Activated CD4-positive, alpha-beta memory T cell treated with anti-CD3 and anti-CD28 coated beads for 36 hours (primary cell): ENCODE data around the gene OR6F1. TPM values are rescaled to one million over a fixed set of nuclear protein-coding genes. Genes with fewer than 3 reads are reported as not detected.
A peak's percentile ranks its signal among the peaks of the same experiment; 100 is the strongest.
"Not testable (repeated sequence)": the region's sequence is repeated elsewhere in the genome, so short reads cannot be mapped to it uniquely, and the experiment has no call there.

Experiments
- CTCF ChIA-PET: fragments of 350-600 bp; sonication (Branson Sonifier 250); formaldehyde crosslinking; loops from one replicate; lab custom pipeline; 2021; ENCODE audit warnings: antibody characterized with exemption, inconsistent platforms; lab: Charles Lee
- POLR2A ChIA-PET: fragments of 350-600 bp; sonication (Branson Sonifier 250); formaldehyde crosslinking; loops from one replicate; lab custom pipeline; 2021; ENCODE audit warnings: antibody characterized with exemption; lab: Charles Lee
- DNase-seq: peaks from one replicate; pipeline ENCODE4 v3.0.0-alpha.2; 2020
- H3K27ac Mint-ChIP-seq: one replicate; pipeline ENCODE4 v1.8.0; 2021; ENCODE audit warnings: mixed read lengths
- H3K27me3 Mint-ChIP-seq: one replicate; pipeline ENCODE4 v1.8.0; 2021; ENCODE audit warnings: mixed read lengths
- H3K36me3 Mint-ChIP-seq: one replicate; pipeline ENCODE4 v1.8.0; 2021; ENCODE audit warnings: mixed read lengths
- H3K4me1 Mint-ChIP-seq: one replicate; pipeline ENCODE4 v1.8.0; 2021; ENCODE audit warnings: low read depth, mixed read lengths
- H3K4me3 Mint-ChIP-seq: one replicate; pipeline ENCODE4 v1.8.0; 2021; ENCODE audit warnings: mild to moderate bottlenecking, mixed read lengths
- H3K9me3 Mint-ChIP-seq: one replicate; pipeline ENCODE4 v1.8.0; 2021; ENCODE audit warnings: mixed read lengths
- intact Hi-C: fragments of 100-400 bp; cut with micrococcal nuclease; formaldehyde crosslinking; loops from one replicate; pipeline ENCODE4 v1.15.1; 2023
- total RNA-seq, 2 experiments: library from RNA; stranded (reverse); gene quantifications; one replicate each; pipeline ENCODE4 v1.2.3, GENCODE V29; 2021

OR6F1 gene
- total RNA-seq, 2 experiments from 2014 or later = not detected

DNA sequence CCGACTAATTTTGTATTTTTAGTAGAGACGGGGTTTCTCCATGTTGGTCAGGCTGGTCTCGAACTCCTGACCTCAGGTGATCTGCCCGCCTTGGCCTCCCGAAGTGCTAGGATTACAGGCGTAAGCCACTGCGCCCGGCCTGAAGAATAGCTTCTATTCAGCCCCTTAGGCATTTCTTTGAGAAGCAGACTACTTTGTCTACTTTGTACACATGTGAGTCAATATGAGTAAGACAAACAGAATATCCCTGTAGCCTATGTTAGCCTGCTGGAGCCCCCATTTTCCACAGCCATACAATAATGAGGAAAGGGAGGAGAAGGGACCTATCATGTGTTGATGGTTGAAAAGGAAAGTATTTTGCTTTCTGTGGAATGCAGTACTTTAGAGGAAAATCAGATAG lies 5.8 kb downstream of the OR6F1 start:
- H3K4me3 Mint-ChIP-seq, H3K36me3 Mint-ChIP-seq, POLR2A ChIA-PET, H3K27me3 Mint-ChIP-seq, H3K9me3 Mint-ChIP-seq, H3K4me1 Mint-ChIP-seq, CTCF ChIA-PET, DNase-seq, intact Hi-C loops, H3K27ac Mint-ChIP-seq: not testable (repeated sequence)

DNA sequence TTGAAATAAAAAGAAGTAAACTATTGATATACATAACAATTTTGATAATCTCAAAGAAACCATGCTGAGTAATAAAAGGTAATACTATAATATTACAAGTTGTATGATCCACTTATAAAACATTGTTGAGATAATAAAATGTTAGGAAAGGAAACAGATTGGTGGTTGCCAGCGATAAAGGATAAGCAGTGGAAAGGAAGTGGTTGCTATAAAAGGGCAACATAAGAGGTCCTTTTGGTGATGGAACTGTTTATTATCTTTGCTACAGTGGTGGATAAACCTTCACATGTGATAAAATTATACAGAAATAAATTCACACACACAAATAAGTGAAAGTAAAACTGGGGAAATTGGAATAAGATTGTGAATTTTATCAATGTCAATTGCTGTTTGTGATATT lies 15.1 kb downstream of the OR6F1 start:
- DNase-seq = no peak
- H3K27ac Mint-ChIP-seq = no peak overlapping the region
- H3K4me1 Mint-ChIP-seq = peaks cover 2% of the 10 kb centered on the region
- no peaks in the 10 kb centered on the region for H3K36me3 Mint-ChIP-seq
- H3K9me3 Mint-ChIP-seq = peaks cover 3% of the 10 kb centered on the region
- no peak overlapping the region for H3K4me3 Mint-ChIP-seq
- CTCF ChIA-PET = no interaction called here
- H3K27me3 Mint-ChIP-seq = no peaks in the 10 kb centered on the region
- intact Hi-C loops = no loop called here
- POLR2A ChIA-PET = no interaction called here

DNA sequence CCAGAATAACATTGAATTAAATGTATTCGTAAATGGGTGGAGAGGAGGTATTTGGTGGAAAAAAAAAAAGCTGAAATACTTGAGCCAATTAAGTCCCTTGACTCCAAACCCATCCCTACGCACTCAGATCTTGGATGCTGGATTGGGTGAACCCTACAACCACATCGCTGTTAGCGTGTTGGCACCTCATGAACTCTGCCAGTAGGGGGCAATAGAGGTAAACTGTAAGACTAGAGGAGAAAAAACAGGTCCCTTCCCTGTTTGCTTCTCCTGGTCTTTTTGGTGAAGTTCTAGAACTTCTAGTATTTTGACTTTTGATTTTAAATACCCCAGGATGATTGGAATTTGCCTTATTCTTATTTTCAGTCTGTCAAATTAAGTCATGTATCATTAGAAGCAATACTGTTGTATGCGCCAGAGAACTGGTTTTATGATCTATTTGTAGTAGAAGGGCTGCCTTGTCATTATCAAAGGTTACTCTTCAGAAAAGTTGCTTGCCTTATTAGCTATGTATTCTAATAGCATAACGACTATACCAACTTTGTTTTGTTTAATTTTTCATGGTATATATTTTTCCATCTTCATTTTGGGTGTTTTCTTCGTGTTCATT lies 35.1 kb downstream of the OR6F1 start:
- intact Hi-C loops = loop anchor here (10.0 kb wide), 1 partner anchor 173 kb away; the partner anchor contains the start of gene TRIM58
- CTCF ChIA-PET = interaction anchor here (0.6 to 1.9 kb wide), 2 partner anchors 12 to 785 kb away, joined by 3 to 6 read pairs; no protein-coding TSS in a partner anchor
- DNase-seq = peak; percentile 48
- no peaks in the 10 kb centered on the region for H3K9me3 Mint-ChIP-seq
- no peak overlapping the region for H3K27ac Mint-ChIP-seq
- no peak overlapping the region for H3K4me3 Mint-ChIP-seq
- H3K36me3 Mint-ChIP-seq = no peaks in the 10 kb centered on the region
- H3K27me3 Mint-ChIP-seq = no peaks in the 10 kb centered on the region
- H3K4me1 Mint-ChIP-seq = no peaks in the 10 kb centered on the region
- POLR2A ChIA-PET = no interaction called here

DNA sequence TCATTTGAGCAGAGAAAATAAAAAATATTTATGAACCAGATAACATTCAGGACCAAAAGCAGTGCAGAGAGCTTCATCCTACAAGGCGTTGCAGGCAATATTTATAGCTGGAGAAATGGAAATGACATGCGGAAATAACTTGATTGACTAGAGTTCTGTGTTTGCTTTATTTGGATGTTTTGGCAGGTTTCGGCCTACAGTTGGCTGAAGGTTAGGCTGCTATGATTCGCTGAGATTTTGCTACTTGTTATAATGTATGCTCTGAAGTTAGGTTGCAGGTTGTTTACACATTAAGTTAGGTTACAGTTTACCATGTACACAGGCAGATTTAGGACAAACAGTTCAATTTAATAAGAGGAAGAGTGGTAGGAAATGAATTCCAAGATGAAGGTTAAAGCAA lies 36.3 kb downstream of the OR6F1 start:
- Mint-ChIP-seq H3K9me3 (no peaks in the 10 kb centered on the region), H3K4me3 (no peak overlapping the region), H3K27me3 (no peaks in the 10 kb centered on the region), H3K36me3 (no peaks in the 10 kb centered on the region), H3K4me1 (no peaks in the 10 kb centered on the region), H3K27ac (no peak overlapping the region)
- ChIA-PET CTCF (interaction anchor here (0.6 kb wide), 1 partner anchor 424 kb away, joined by 3 read pairs; the partner anchor contains the start of gene VN1R5), POLR2A (no interaction called here)
- no peak for DNase-seq
- intact Hi-C loops = loop anchor here (10.0 kb wide), 1 partner anchor 175 kb away; the partner anchor contains the start of gene TRIM58

DNA sequence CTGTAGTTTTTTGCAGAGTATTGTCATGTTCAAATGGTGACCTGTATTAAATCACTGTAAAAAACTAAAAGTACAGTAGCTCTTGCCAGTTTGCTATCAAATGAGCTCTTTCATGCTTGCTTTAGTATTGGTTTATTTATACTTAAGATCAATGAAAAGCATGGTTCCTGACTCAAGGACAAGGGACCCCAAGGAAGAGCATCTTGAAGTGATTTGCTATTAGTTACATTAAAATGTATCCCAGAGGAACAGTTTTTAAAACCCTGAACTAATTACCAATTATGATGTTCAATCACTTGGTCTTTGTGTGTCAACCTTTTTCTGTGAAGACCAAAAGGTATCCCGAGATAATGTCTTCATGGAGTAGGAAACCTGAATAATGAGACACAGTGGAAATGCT lies 36.8 kb downstream of the OR6F1 start, which contains the start of gene OR13G1:
Gene OR13G1 (minus strand): TSS at position 101 of the 400 bp plus-strand sequence. CDS start 6,698 bp downstream, outside the sequence.
- Mint-ChIP-seq H3K27ac (no peak within 1 kb of the TSS), H3K9me3 (no peaks in the 10 kb centered on the region), H3K36me3 (no peaks in the 10 kb centered on the region), H3K27me3 (no peaks in the 10 kb centered on the region), H3K4me1 (no peaks in the 10 kb centered on the region), H3K4me3 (no peak within 1 kb of the TSS)
- intact Hi-C loops = loop anchor here (10.0 kb wide), 1 partner anchor 175 kb away; the partner anchor contains the start of gene TRIM58
- DNase-seq = no peak
- ChIA-PET POLR2A (no interaction called here), CTCF (interaction anchor here (1.0 kb wide), 1 partner anchor 24 kb away, joined by 4 read pairs; no protein-coding TSS in a partner anchor)

DNA sequence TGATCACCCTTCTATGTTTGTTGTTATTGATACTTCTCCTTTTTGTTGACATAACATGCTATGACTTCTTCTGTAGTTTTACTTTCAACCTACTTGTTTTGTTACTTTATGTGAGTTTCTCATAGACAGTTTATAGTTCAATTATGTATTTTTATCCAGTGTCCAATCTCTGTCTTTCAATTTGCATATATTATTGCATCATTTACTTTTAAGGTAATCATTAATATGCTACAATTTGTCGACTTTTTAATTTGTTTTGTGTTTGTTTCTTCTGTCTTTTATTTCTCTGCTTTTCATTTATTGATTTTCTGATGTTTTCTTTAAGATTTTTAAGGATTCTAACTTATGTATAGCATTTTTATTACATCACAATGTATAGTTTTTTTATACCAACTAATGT lies 47.2 kb downstream of the OR6F1 start:
- ChIA-PET CTCF (no interaction called here), POLR2A (no interaction called here)
- H3K4me1 Mint-ChIP-seq = no peaks in the 10 kb centered on the region
- H3K27ac Mint-ChIP-seq = no peak overlapping the region
- peaks cover 7% of the 10 kb centered on the region for H3K9me3 Mint-ChIP-seq
- no peak overlapping the region for H3K4me3 Mint-ChIP-seq
- H3K36me3 Mint-ChIP-seq = peaks cover 1% of the 10 kb centered on the region
- intact Hi-C loops = no loop called here
- peaks cover 5% of the 10 kb centered on the region for H3K27me3 Mint-ChIP-seq
- no peak for DNase-seq

Other genes starting within 250 kb of the OR6F1 start
- gene OR2C3, start 180.2 kb downstream of the OR6F1 start, total RNA-seq = not detected
- not detected for gene GCSAML, start 167.5 kb downstream of the OR6F1 start, total RNA-seq
- gene OR2G2, start 128.3 kb downstream of the OR6F1 start, total RNA-seq = not detected
- not detected for gene OR2G3, start 111.1 kb downstream of the OR6F1 start, total RNA-seq
- not detected for gene OR13G1, start 36.9 kb downstream of the OR6F1 start, total RNA-seq
- gene OR14K1, start 22.0 kb upstream of the OR6F1 start, total RNA-seq = not detected
- gene OR14A2, start 31.5 kb upstream of the OR6F1 start, total RNA-seq = not detected
- not detected for gene OR1C1, start 43.9 kb upstream of the OR6F1 start, total RNA-seq
- gene OR14A16, start 107.5 kb upstream of the OR6F1 start, total RNA-seq = not detected
- not detected for gene OR11L1, start 125.2 kb upstream of the OR6F1 start, total RNA-seq
- gene TRIM58, start 140.5 kb upstream of the OR6F1 start, total RNA-seq = under 1 TPM in 1 of 2 experiments, not detected in 1; 0.19 TPM
- not detected for gene OR2W3, start 178.9 kb upstream of the OR6F1 start, total RNA-seq
- gene OR2T8, start 203.6 kb upstream of the OR6F1 start, total RNA-seq = not detected
- not detected for gene OR2AJ1, start 208.2 kb upstream of the OR6F1 start, total RNA-seq
- not detected for gene OR2L8, start 232.2 kb upstream of the OR6F1 start, total RNA-seq
- gene OR2AK2, start 248.6 kb upstream of the OR6F1 start, total RNA-seq = not detected